Activated CD8-positive, alpha-beta T cell treated with anti-CD3 and anti-CD28 coated beads for 36 hours (primary cell): ENCODE results near the gene PTRH1. TPM values are rescaled to one million over a fixed set of nuclear protein-coding genes. Genes with fewer than 3 reads are reported as not detected.

Source experiments
- ATAC-seq: fragments of 200-7000 bp; cut with Tn5 transposase; one replicate; pipeline ENCODE4 v1.10.0; 2021; ENCODE audit warnings: mild to moderate bottlenecking, moderate library complexity
- CTCF ChIA-PET: fragments of 350-600 bp; sonication (Branson Sonifier 250); formaldehyde crosslinking; loops from one replicate; lab custom pipeline; 2021; ENCODE audit warnings: antibody characterized with exemption; lab: Charles Lee
- POLR2A ChIA-PET: fragments of 350-600 bp; sonication (Branson Sonifier 250); formaldehyde crosslinking; loops from one replicate; lab custom pipeline; 2021; ENCODE audit warnings: antibody characterized with exemption; lab: Charles Lee
- DNase-seq: peaks from one replicate; pipeline ENCODE4 v3.0.0-alpha.2; 2020
- H3K27ac Mint-ChIP-seq: one replicate; pipeline ENCODE4 v1.8.0; 2021; ENCODE audit warnings: mild to moderate bottlenecking, mixed read lengths
- H3K27me3 Mint-ChIP-seq: one replicate; pipeline ENCODE4 v1.8.0; 2021; ENCODE audit warnings: mixed read lengths
- H3K36me3 Mint-ChIP-seq: one replicate; pipeline ENCODE4 v1.8.0; 2021; ENCODE audit warnings: low read depth, mixed read lengths
- H3K4me1 Mint-ChIP-seq: one replicate; pipeline ENCODE4 v1.8.0; 2021; ENCODE audit warnings: low read depth, mixed read lengths
- H3K4me3 Mint-ChIP-seq: one replicate; pipeline ENCODE4 v1.8.0; 2021; ENCODE audit warnings: mild to moderate bottlenecking, moderate library complexity, mixed read lengths
- H3K9me3 Mint-ChIP-seq: one replicate; pipeline ENCODE4 v1.8.0; 2021; ENCODE audit warnings: mixed read lengths
- CTCF ChIP-seq: fragments of 200-600 bp; IDR thresholded peaks from one replicate; pipeline ENCODE4 v1.8.0; 2022; ENCODE audit warnings: antibody characterized with exemption, mild to moderate bottlenecking
- intact Hi-C: fragments of 100-400 bp; cut with micrococcal nuclease; formaldehyde crosslinking; loops from one replicate; pipeline ENCODE4 v1.10.0; 2022
- total RNA-seq, 2 experiments: library from RNA; stranded (reverse); gene quantifications; one replicate each; pipeline ENCODE4 v1.2.3, GENCODE V29; 2021

PTRH1 gene
- total RNA-seq, 2 experiments from 2014 or later, result 15.9 to 16.0 TPM

DNA sequence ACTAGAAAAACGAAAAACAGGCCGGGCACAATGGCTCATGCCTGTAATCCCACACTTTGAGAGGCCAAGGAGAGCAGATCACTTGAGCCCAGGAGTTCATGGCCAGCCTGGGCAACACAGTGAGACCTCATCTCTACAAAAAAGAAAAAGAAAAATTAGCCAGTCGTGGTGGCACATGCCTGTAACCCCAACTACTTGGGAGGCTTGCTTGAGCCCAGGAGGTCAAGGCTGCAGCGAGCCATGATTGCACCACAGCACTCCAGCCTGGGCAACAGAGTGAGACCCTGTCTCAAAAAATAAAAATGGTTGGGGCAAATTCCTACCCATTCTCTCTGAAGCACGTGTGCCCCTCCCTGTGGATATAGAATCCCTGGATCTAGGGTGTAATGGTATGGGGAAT, 17.1 kb downstream of the PTRH1 start:
- ChIA-PET POLR2A (interaction anchor here (0.5 kb wide), 1 partner anchor 189 kb away, joined by 3 read pairs; no protein-coding TSS in a partner anchor), CTCF (no interaction called here)
- Mint-ChIP-seq H3K27ac (no peak overlapping the region), H3K4me3 (no peak overlapping the region), H3K4me1 (peaks cover 12% of the 10 kb centered on the region), H3K9me3 (no peaks in the 10 kb centered on the region), H3K27me3 (no peaks in the 10 kb centered on the region), H3K36me3 (no peaks in the 10 kb centered on the region)
- ATAC-seq (no peak), DNase-seq (no peak)
- TF ChIP-seq CTCF, result no peak
- intact Hi-C loops, result no loop called here

- no peaks in the 10 kb centered on the region for H3K9me3 Mint-ChIP-seq
- H3K27ac Mint-ChIP-seq, result no peak overlapping the region
- H3K27me3 Mint-ChIP-seq, result no peaks in the 10 kb centered on the region
- ATAC-seq (no peak), DNase-seq (no peak)
- ChIA-PET POLR2A (interaction anchor here (0.5 kb wide), 1 partner anchor 189 kb away, joined by 3 read pairs; no protein-coding TSS in a partner anchor), CTCF (no interaction called here)
- no peak overlapping the region for H3K4me3 Mint-ChIP-seq
- peaks cover 12% of the 10 kb centered on the region for H3K4me1 Mint-ChIP-seq
- intact Hi-C loops, result no loop called here
- no peak for TF ChIP-seq CTCF
- H3K36me3 Mint-ChIP-seq, result no peaks in the 10 kb centered on the region
These were observed 17.9 kb downstream of the PTRH1 start for GRCh38 chr9:127697575-127697974.

GRCh38 chr9:127694890-127695720, 20.4 kb downstream of the PTRH1 start:
- peaks cover 10% of the 10 kb centered on the region for H3K4me1 Mint-ChIP-seq
- CTCF ChIA-PET, result interaction anchor here (1.8 kb wide), 1 partner anchor 39 kb away, joined by 4 read pairs; the partner anchor contains the start of gene TOR2A
- POLR2A ChIA-PET, result interaction anchor here (0.9 kb wide), 1 partner anchor 20 kb away, joined by 3 read pairs; the partner anchor contains the start of gene PTRH1
- TF ChIP-seq CTCF, result no peak
- intact Hi-C loops, result no loop called here
- H3K27me3 Mint-ChIP-seq, result no peaks in the 10 kb centered on the region
- no peaks in the 10 kb centered on the region for H3K9me3 Mint-ChIP-seq
- no peak for ATAC-seq
- H3K4me3 Mint-ChIP-seq, result no peak overlapping the region
- H3K27ac Mint-ChIP-seq, result no peak overlapping the region
- no peaks in the 10 kb centered on the region for H3K36me3 Mint-ChIP-seq
- DNase-seq, result no peak

DNA sequence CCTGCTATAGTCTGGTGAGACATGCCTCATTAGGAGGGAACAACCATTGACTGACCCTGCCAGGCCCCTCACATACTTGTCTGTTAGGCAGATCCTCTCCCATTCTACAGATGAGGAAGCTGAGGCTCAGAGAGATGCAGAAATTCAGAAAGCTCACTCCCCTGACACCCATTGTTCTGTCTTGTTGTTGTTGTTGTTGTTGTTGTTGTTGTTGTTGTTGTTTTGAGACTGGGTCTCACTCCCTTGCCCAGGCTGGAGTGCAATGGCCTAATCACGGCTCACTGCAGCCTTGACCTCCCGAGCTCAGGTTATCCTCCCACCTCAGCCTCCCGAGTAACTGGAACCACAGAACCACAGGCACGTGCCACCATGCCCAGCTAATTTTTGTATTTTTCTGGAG, 21.8 kb downstream of the PTRH1 start:
- Mint-ChIP-seq H3K36me3 (no peaks in the 10 kb centered on the region), H3K4me1 (no peaks in the 10 kb centered on the region), H3K9me3 (no peaks in the 10 kb centered on the region), H3K27ac (no peak overlapping the region), H3K27me3 (no peaks in the 10 kb centered on the region), H3K4me3 (no peak overlapping the region)
- CTCF ChIA-PET, result no interaction called here
- DNase-seq (no peak), ATAC-seq (no peak)
- POLR2A ChIA-PET, result interaction anchor here (1.0 kb wide), 1 partner anchor 16 kb away, joined by 4 read pairs; no protein-coding TSS in a partner anchor
- intact Hi-C loops, result no loop called here
- no peak for TF ChIP-seq CTCF

DNA sequence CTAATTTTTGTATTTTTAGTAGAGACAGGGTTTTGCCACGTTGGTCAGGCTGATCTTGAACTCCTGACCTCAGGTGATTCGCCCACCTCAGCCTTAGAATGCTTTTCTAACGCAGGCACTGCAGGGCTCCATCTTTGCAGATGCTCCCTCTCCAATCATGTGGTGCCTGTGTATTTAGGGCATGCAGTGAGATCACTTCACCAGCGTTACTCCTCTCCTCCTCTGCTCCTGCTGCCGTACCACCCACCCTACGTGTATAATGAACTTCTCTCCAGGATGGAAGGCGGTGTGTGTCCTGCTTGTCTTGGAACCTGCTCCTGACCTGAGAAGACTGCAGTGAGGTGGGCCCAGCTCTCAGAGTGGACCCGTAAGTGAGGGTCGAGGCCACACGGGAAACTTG, 22.3 kb downstream of the PTRH1 start:
- CTCF ChIA-PET, result interaction anchor here (1.7 kb wide), 1 partner anchor 41 kb away, joined by 8 read pairs; the partner anchor contains the start of gene TOR2A

More for the DNA sequence above, 22.3 kb downstream of the PTRH1 start:
- Mint-ChIP-seq H3K4me3 (no peak overlapping the region), H3K27ac (no peak overlapping the region), H3K36me3 (no peaks in the 10 kb centered on the region), H3K4me1 (no peaks in the 10 kb centered on the region), H3K27me3 (no peaks in the 10 kb centered on the region), H3K9me3 (no peaks in the 10 kb centered on the region)
- ATAC-seq (no peak), DNase-seq (no peak)
- intact Hi-C loops, result no loop called here
- POLR2A ChIA-PET, result interaction anchor here (1.0 kb wide), 1 partner anchor 17 kb away, joined by 4 read pairs; no protein-coding TSS in a partner anchor
- no peak for TF ChIP-seq CTCF
